GM19193 (cell line): ENCODE measurements around the gene VSTM2L.

Source experiments
- POLR2A ChIP-seq: IDR thresholded peaks from 4 replicates; pipeline ENCODE4 v1.6.1; 2011; ENCODE audit not compliant: insufficient read depth, insufficient read length; ENCODE audit errors: extremely low read depth

Gene VSTM2L

DNA sequence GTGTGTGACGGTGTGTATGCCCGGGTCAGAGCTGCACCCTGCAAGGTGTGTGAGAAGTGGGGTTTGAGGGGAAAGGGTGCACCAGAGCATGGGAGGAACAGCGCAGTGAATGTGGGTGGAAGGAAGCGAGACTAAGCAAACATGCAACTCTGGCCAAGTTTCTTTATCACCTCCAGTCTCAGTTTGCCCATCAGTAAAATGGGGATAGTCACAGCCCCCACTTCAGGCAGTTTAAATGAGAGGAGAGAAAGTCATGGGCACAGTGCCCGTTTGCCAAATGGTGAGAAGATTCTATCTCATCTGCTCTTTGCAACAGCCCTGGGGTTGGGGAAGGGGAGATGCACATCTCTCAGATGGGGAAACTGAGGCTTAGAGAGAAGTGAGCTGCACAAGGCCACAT, 12.8 kb upstream of the VSTM2L start:
- no peak for TF ChIP-seq POLR2A

DNA sequence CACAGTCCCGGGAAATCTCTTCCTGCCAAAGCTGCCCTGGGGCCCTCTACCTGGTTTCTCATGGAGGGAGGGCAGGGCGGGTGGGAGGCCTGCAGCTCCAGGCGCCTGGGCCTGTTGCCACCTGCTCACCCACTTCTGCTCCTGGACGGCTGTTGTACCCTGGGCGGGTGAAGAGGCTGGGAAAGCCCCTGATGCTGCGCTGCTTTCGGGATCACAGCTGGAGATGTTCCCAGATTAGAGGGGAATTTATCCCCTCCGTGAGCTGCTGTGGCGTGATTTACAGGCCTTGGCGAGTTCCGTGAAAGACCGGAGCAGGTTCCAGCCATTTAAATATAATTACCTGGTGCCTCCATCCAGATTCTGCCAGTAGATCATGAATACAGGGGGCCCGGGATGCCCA, 12.3 kb upstream of the VSTM2L start:
- TF ChIP-seq POLR2A = no peak

DNA sequence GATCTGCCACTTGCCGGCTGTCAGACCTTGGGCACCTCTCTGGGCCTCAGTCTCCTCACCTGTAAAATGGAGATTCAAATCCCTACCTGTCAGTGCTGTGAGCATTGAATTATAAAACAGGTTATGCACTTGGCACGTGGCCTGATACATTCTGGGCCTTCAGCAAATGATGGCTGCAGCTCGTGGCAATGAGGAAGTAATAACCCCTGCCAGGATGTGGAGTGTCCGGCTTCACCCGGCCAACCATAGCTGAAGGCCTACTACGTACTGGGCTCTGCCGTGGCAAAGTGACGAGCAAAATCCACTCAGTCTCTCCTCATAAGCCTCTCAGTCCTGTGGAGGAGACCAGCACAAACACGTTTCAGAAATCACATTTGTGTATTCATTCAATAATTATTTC, 10.9 kb upstream of the VSTM2L start:
- TF ChIP-seq POLR2A = no peak

DNA sequence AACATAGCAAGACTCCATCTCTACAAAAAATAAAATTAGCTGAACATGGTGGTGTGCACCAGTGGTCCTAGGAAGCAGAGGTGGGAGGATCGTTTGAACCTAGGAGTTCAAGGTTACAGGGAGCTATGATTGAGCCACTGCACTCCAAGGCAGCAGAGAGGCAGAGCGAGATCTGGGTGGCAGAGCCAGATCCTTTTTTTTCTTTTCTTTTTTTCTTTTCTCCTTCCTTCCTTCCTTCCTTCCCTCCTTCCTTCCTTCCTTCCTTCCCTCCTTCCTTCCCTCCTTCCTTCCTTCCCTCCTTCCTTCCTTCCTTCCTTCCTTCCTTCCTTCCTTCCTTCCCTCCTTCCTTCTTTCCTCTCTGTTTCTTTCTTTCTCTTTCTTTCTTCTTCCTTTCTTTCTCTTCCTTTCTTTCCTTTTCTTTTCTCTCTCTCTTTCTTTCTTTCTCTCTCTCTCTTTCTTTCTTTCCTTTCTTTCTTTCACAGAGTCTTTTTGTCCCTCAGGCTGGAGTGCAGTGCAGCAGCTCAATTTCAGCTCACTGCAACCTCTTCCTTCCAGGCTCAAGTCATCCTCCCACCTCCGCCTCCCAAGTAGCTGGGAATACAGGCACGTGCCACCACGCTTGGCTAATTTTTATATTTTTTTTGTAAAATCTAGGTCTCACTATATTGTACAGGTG, 9.2 kb upstream of the VSTM2L start:
- no peak for TF ChIP-seq POLR2A

DNA sequence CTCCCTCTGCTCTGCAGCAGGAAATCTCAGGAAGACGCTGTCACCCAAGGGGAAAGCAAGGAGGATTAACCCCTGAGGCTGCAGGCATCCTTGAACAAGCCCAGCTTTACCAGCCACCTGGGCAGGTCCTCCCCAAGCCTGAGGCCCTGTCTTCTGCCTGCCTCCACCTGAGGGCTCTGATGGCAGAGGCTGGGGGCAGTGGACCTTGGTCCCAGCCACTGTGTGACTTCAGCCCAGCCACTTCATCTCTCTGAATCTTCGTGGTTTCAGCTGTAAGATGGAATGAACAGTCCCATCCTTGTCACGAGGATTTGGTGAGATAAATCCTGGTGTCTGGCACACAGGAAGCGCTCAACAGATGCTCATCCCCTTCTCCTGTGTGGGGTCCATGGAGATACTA, 8.5 kb upstream of the VSTM2L start:
- no peak for TF ChIP-seq POLR2A

DNA sequence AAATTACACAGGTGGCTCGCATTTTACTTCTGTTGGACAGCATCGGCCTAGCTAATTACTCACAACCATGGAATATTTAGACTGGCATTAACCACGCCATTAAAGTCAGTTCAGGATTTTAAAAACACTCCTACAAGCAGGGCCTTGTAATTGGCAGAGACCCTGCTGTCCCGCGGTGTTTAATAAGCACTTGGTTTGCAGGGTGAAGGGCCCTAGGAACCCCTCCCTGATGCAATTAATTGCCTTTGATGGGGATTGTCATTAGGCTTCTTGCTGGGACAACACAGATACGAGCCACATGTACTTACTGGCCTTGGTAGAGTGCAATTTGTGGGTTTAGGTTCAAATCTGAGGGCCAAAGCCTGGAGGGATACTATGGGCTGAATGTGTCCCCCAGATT, 7.8 kb upstream of the VSTM2L start:
- no peak for TF ChIP-seq POLR2A

DNA sequence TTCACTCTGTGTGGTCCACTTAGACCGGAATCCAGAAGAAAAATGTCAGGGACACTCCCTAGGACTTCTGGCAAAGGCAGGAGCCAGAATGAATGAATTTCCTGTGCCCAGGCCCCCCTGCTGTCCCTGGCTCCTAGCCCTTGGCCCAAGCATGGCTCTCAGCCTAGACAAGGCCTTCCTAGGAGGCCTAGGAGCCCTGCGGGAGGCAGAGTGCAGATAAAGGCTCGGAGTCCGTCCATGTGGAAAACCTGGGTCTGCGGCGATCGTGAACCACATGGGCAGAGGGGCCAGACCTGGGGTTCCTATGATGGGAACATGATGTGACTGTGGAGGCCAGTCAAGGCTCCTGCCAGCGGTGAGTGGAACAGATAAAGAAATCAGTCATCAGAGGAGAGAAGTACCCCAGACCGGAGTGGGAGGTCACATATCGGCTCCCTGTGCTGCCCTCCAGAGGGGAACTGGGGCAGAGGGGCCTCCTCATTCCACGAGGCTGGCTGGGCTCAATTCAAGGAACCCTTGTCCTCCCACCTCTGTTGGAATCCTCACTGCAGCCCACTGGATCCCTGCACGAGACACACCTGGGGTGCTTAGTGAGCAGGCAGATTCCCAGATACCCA, 5.9 kb upstream of the VSTM2L start:
- no peak for TF ChIP-seq POLR2A

DNA sequence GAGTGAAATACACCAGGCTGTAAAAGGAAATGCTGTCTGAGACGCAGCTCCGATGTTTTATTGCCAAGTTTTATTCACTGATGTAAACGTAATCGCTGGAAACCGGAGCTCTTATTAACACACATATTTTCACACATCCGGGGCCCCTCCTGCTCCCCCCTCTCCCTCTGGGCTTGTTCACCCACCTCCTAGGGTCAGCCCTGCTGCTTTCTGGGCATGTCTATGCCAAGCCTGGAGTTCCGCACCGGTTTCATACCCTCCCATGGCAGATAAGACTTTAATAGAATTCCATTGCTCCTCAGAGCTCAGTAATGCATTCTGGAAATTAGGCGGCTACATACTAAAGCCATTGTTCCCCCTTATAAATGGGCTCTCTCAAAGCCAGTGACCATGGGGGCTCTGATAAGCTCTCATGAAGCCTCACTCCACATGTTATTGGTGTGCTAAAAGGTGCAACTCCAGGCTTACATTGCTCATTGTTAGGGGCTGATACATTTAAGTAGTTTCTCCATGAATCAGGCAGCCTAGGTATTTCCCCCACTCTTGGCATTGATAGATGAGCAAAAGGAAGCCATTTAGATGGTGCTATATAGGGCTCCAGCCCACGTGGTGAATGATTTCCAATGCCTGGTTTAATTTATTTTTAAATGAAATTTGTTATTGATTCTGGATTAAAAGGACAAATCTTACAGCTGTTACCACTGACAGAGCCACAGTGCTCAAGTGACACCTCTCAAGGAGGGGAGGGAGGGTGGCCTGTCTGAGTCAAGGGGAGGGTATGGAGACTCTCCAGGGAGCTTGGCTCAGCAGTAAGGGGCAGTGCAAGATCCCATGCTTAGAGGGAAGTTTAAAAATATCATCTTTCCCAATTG, 4.5 kb upstream of the VSTM2L start:
- TF ChIP-seq POLR2A = no peak

DNA sequence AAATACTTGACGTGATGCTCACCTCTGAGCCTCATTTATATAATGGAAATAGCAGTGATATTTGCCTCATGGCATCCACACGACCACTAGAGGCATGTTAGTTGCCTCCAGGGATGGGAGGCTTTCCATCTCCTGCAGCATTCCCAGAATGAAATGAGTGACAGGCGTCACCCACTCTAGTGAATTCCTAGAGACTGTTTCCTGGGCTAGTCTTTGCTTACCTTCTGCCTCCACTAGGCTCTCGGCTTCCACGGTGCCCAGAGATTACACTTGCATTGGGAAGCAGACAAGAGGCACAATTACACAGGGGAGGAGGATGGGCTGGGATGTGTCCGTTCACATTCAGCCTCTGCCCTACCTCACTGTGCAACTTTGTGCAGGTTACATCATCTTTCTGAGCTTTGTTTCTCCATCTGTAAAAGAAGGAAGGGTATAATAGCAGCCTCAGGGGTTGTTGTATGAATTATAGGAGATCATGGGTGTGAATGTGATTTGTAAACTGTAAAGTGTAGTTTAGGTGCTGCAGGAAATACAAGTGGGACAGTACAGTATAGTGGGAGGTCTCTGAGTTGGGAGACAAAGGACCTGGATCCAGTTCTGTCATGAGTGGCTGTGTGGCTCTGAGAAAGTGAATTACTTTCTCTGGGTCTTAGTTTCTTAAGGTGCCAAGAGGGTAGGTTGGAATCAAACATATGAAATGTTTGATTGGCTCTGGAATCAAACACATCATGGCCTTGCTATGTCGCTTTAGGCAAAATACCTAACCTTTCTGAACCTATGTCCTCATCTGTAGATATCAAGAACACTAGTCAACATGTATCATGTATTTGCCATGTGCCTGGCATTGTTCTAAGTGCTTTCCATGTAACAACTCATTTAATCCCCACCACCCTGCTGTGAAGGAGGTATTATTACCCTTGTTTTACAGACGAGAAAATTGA, 3.6 kb upstream of the VSTM2L start:
- TF ChIP-seq POLR2A = no peak

DNA sequence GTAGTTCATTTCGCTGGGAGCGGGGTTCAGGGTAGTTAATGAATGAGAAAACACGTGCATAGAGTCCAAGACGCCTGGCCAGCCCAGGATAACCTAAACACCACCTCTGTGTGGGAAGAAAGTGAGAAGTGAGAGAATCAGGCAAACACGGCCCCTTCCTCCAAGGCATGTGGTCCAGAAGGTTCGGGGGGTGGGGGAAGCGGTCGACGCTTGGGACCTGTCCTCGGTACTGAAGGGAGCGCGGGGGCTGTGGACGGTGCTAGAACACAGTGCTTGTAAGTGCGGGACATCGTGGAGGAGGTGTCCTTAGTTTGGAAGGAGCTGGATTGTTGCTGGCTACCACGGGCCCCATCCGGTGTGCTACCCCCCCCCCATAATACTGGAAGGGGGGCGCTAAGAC, 1.7 kb upstream of the VSTM2L start:
- no peak for TF ChIP-seq POLR2A

DNA sequence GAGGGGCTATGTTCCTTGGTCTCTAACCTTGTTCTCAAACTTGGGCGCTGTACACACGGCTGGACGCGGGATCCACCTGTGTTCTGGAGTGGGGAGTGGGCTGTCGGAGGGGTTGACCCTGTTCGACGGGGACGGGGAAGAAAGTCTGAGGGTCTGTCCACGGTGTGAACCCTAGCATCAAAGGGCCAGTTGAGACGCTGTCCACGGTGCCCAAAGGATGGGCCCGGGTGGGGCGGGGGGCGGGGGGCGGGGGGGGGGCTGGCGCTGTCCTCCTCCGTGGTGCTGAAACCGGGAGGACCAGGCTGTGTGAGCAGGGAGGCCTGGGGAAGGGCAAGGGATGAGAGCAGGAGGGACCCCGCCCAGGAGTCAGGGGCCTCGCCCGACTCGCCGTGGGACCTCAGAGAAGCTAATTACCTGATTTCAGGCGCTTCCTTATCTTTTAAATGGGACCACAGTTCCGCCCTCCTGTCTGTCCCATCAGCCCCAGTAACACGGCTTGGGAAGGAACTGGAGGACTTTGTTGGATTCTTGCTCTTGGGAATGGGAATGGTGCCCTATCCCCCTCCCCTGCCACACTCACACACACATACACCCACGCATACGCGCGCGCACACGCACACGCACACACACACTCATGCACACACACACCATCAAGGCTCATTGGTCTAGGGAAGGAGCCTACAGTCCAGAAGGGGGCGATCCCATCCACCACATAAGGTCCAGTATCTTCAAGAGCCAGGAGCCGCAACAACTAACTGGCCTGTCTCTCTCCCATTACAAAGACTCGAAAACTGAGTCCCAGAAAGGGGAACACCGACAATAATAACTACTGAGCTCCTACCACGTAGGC, 1.0 kb upstream of the VSTM2L start:
- TF ChIP-seq POLR2A = no peak

DNA sequence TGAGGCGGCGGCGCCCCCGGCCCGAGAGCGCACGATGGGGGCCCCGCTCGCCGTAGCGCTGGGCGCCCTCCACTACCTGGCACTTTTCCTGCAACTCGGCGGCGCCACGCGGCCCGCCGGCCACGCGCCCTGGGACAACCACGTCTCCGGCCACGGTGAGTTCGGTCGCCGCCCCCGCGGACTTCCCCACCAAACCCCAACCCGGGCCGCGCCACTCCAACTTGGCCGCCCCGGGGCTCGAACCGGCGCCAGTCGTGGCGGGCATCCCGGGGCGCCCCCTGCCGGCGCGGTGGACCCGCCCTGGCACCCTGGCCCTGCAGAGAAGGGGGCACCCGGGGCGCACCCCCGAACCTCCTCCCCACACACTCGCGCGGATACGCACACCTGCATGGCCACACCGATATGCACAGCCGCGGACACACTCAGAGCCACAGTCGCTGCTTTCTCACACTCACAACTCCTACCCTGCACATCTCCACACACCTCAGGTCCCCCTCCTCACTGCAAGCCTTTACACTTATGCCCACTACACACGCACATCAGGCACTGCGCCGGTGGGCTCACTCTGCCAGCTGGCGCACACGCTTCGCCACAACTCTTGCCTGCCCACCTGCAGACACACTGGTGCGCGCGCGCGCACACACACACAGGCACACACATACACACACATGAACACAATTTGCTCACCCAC, 535 bp downstream of the VSTM2L start:
- TF ChIP-seq POLR2A = no peak

DNA sequence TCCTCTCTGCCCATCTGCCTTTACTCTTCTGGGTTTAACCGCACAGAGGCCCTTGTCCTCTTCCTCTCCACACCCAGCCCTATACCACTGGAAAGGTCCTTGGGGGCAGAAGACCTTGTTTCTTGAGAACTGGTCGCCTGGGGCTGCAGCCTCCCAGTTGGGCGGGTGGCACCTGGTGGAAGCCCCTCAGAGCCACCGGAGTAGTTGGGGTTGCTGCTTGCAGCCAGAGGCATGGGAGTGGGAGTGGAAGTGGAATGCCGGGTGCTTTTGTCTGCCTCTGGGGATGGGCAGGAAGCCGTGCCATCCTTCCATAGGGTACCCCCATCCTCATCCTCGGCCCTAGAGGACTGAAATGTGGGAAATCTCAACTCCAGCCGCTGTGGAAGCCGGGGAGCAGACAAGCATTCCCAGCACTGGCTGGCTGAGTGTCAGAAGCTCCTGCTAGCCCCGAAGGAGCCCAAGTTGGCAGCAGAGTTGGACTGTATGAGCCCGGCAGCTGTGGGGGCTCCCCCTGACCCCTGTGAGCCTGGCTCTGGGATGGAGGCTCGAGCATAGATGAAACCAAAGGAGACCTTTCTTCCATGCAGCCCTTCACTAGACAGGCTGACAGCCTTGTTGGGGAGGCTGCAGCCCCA, 1.2 kb downstream of the VSTM2L start:
- TF ChIP-seq POLR2A = no peak
